Measurements from ENCODE around the gene ZNF385B.

- TF ChIP-seq CTCF (IDR thresholded peaks at IDR 0.05; ENCODE audit: poor library complexity, severe bottlenecking), result no peak
- TF ChIP-seq POLR2AphosphoS5 (IDR thresholded peaks at IDR 0.05), result no peak
- no peak for TF ChIP-seq EZH2 (IDR thresholded peaks at IDR 0.05; ENCODE audit: borderline replicate concordance, insufficient read depth, low read length, poor library complexity, severe bottlenecking)
These were observed 288.9 kb downstream of the ZNF385B start for GRCh38 chr2:179572544-179572943.

Data from neural cell (in vitro differentiated cells).